GM10266 (cell line): ENCODE data around the gene INPP4A.

Source experiments
- DNase-seq: peaks from one replicate; pipeline ENCODE4 v3.0.0; 2012; ENCODE audit errors: extremely low spot score
- TF ChIP-seq, protein P1 (sequence below): IDR thresholded peaks from 2 replicates; pipeline ENCODE4 v1.5.1; 2012; ENCODE audit warnings: mild to moderate bottlenecking, low read depth; ENCODE audit not compliant: control insufficient read depth, insufficient read depth; ENCODE audit errors: missing control alignments

Gene INPP4A

DNA sequence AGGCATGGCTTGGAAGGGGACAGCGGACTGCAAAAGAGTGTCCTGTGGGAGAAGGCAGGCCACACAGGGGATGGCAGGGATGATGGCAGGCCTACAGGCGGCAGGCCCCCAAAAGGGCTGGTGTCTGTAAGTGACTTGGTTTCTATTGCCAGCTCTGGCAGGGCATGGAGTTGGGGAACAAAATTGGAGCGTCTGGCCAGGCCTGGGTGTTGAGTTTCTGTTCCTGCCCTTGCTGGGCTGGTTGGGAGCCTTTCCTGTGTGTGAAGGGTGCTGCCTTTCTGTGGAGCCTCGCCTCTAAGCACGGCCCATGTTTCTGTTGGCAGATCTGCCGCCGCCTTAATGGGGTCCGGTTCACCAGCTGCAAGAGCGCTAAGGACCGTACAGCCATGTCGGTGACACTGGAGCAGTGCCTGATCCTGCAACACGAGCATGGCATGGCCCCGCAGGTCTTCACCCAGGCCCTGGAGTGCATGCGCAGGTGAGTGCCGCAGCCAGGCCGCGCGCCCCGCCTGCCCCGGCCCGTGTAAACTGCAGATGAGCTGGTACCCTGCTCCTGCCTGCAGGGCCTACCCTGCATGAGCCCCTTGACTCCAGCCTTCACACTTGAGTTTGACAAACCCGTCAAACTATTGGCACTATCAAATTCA is 132.1 kb downstream of the INPP4A start:
- TF ChIP-seq, protein P1, sequence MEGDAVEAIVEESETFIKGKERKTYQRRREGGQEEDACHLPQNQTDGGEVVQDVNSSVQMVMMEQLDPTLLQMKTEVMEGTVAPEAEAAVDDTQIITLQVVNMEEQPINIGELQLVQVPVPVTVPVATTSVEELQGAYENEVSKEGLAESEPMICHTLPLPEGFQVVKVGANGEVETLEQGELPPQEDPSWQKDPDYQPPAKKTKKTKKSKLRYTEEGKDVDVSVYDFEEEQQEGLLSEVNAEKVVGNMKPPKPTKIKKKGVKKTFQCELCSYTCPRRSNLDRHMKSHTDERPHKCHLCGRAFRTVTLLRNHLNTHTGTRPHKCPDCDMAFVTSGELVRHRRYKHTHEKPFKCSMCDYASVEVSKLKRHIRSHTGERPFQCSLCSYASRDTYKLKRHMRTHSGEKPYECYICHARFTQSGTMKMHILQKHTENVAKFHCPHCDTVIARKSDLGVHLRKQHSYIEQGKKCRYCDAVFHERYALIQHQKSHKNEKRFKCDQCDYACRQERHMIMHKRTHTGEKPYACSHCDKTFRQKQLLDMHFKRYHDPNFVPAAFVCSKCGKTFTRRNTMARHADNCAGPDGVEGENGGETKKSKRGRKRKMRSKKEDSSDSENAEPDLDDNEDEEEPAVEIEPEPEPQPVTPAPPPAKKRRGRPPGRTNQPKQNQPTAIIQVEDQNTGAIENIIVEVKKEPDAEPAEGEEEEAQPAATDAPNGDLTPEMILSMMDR: no peak
- no peak for DNase-seq

DNA sequence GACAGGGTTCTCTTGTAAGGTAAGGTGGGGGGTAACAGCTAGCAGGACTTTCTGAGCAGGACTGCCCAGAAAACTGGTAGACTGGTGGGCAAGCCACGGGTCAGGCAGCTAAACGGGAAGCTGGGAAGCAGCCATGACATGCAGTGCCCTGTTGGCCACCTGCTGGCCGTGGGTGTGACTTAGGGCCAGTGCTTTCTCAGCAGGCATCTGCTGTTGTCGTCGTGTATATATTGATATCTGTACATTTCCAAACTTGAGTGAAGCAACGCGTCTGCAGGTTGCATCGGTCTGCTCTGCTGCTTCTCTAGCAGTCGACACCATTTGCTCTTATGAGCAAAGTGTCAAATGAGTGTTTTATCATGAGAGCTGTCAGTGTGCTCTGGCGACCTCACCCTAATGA is 132.7 kb downstream of the INPP4A start:
- TF ChIP-seq, protein P1: no peak
- DNase-seq: no peak

DNA sequence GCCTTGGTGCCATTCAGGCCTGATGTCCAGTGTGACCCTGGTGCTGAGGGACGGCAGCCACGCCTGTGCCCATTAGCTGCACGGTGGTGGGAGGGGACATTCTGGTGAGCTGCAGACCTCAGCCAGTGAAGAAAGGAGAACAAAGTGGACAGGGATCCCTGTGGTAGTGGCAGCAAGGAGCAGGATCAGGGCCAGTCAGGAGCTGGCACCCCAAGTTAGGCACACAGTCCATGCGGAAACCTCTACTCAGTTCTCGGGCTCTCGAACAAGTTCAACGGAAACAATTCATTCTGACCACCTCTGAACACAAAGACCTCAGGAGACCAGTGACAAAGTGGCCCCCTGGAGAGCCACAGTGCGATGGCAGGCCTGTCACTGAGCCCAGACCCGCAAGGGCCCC is 133.6 kb downstream of the INPP4A start:
- no peak for DNase-seq
- TF ChIP-seq, protein P1: no peak

DNA sequence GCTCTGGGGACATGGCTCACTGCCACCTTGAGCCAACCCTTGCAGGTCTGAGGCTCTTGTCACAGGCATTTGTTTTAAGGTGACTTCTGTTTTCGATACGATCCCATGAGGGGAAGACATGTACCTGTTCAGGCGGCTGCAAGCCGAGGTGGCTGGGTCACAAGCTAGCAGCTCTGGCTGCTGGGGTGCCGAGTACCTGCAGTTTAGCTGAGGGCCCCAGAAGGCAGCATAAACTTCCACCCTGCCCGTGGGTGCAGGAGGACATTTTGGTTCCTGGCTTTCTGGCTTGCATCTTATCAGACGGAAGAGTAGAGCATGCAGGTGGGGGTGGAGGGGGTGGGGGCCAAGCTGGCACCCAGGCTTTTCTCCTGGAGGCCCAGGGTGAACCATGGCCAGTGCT is 135.3 kb downstream of the INPP4A start:
- TF ChIP-seq, protein P1: no peak
- no peak for DNase-seq

DNA sequence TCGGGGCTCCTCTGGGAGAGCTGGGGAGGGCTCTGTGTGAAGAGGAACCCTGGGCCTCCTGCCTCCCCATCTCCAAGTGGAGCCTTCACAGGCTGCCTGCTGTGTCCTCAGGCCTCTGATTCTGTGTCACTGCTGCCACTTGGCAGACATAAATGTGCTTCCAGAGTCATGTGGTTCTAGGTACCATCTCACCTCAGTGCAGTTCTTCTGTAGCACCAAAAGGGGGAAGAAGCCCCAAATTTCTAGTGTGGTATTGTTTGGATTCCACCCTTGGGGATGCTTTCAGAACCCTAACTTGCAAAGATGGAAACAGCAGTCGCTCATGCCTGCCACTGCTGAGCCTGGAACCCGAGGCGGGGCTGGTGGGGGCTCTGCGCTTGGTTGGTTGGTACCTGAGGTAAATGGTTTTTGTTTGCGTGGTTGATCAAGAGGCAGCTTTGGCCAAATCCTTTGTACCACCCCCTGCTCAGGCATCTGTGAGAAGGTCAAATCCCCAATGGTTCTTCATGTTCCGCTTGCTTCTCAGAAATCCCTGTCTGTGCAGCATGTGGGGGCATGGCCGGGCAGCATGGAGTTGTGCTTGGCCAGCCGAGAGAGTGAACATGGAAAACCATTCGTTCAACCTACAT is 136.1 kb downstream of the INPP4A start:
- DNase-seq: no peak
- TF ChIP-seq, protein P1: no peak

DNA sequence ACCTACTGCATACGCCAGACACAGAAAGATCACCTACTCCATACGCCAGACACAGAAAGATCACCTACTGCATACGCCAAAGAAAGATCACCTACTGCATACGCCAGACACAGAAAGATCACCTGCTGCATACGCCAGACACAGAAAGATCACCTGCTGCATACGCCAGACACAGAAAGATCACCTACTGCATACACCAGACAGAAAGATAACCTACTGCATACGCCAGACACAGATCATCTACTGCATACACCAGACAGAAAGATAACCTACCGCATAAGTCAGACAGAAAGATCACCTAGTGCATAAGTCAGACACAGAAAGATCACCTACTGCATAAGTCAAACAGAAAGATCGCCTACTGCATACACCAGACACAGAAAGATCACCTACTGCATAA is 137.9 kb downstream of the INPP4A start:
- DNase-seq: no peak
- TF ChIP-seq, protein P1: no peak

DNA sequence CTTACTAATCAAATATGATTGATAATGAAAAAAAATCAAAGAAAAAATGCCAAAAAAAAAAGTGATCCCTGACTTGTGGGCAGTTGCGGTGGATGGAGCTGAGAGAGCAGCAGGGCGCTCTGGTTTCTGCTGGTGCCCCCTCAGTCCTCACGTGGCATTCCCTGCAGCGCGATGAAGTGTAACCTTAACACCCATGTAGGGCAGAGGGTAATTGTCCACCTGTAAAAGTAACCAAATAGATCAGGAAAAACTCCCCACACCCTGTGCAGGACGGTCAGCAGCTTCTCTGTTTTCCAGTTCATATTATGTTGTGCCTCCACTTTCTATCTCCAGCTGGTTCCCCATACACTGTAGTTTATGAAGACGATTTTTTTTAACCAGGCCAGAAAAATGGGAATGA is 138.6 kb downstream of the INPP4A start:
- DNase-seq: no peak
- TF ChIP-seq, protein P1: no peak
